Retina (tissue), 1 donor: ENCODE results near the gene C1orf94.

Experiments used
- DNase-seq: peaks from one replicate; pipeline ENCODE4 v3.0.0-alpha.2; 2016

C1orf94 gene

GRCh38 chr1:34176830-34177603 lies at the start of gene C1orf94:
Gene C1orf94, plus strand, starts transcription at chr1:34176907. Its CDS starts 883 bp downstream, at chr1:34177790.
- peak; percentile 44 for DNase-seq

- DNase-seq, result no peak
Measured at GRCh38 chr1:34127006-34128000, 49.4 kb upstream of the C1orf94 start.

GRCh38 chr1:34128186-34128889 lies 48.4 kb upstream of the C1orf94 start:
- DNase-seq, result no peak

GRCh38 chr1:34129630-34130029 lies 47.1 kb upstream of the C1orf94 start:
- DNase-seq, result no peak

GRCh38 chr1:34130306-34130705 lies 46.4 kb upstream of the C1orf94 start:
- DNase-seq, result no peak

- DNase-seq, result no peak
Measured at GRCh38 chr1:34131396-34132160, 45.1 kb upstream of the C1orf94 start.

- no peak for DNase-seq
Measured at GRCh38 chr1:34132161-34132420, 44.6 kb upstream of the C1orf94 start.

GRCh38 chr1:34137411-34137810 lies 39.3 kb upstream of the C1orf94 start:
- DNase-seq, result no peak

GRCh38 chr1:34140011-34140676 lies 36.6 kb upstream of the C1orf94 start:
- no peak for DNase-seq

- DNase-seq, result no peak
Measured at GRCh38 chr1:34143975-34144374, 32.7 kb upstream of the C1orf94 start.

GRCh38 chr1:34144766-34145165 lies 31.9 kb upstream of the C1orf94 start:
- DNase-seq, result no peak

- DNase-seq, result no peak
Measured at GRCh38 chr1:34147301-34147700, 29.4 kb upstream of the C1orf94 start.

- DNase-seq, result no peak
Measured at GRCh38 chr1:34149501-34149900, 27.2 kb upstream of the C1orf94 start.

- DNase-seq, result no peak
Measured at GRCh38 chr1:34153246-34153645, 23.5 kb upstream of the C1orf94 start.

- DNase-seq, result no peak
Measured at GRCh38 chr1:34155860-34156259, 20.8 kb upstream of the C1orf94 start.

GRCh38 chr1:34156739-34157138 lies 20.0 kb upstream of the C1orf94 start:
- DNase-seq, result no peak

GRCh38 chr1:34162852-34163766 lies 13.6 kb upstream of the C1orf94 start:
- DNase-seq, result peak; percentile 91

- DNase-seq, result peak; percentile 67
Measured at GRCh38 chr1:34163792-34164731, 12.6 kb upstream of the C1orf94 start.

GRCh38 chr1:34164771-34165391 lies 11.8 kb upstream of the C1orf94 start, which contains the start of gene CSMD2:
Gene CSMD2, minus strand, starts transcription at chr1:34165230. Its CDS starts 133 bp downstream, at chr1:34165097.
- DNase-seq, result peak; percentile 81
